HG02840 (cell line): ENCODE data around the gene PUS3.
"Not testable (repeated sequence)": the region's sequence is repeated elsewhere in the genome, so short reads cannot be mapped to it uniquely, and the experiment has no call there.

ENCODE experiments used
- ATAC-seq: cut with Tn5 transposase; IDR thresholded peaks from one replicate; pipeline ENCODE4 v1.9.1; 2021; ENCODE audit warnings: mild to moderate bottlenecking, moderate library complexity, moderate number of reproducible peaks; ENCODE audit not compliant: unreplicated experiment, low FRiP score

Gene PUS3

GRCh38 chr11:125873881-125874555, 29.0 kb downstream of the PUS3 start:
- ATAC-seq, result no peak

GRCh38 chr11:125872138-125872491, 30.9 kb downstream of the PUS3 start:
- ATAC-seq, result no peak

GRCh38 chr11:125871391-125872137, 31.4 kb downstream of the PUS3 start:
- no peak for ATAC-seq

- ATAC-seq, result no peak
Observed at GRCh38 chr11:125869521-125869920, 33.5 kb downstream of the PUS3 start.

- not testable (repeated sequence) for ATAC-seq
Observed at GRCh38 chr11:125865354-125865753, 37.7 kb downstream of the PUS3 start.

- ATAC-seq, result not testable (repeated sequence)
Observed at GRCh38 chr11:125862786-125863185, 40.2 kb downstream of the PUS3 start.

GRCh38 chr11:125857670-125858069, 45.3 kb downstream of the PUS3 start:
- ATAC-seq, result not testable (repeated sequence)

- no peak for ATAC-seq
Observed at GRCh38 chr11:125846188-125846587, 56.8 kb downstream of the PUS3 start.
